ENCODE data around the gene PSEN1.

The PSEN1 gene

DNA sequence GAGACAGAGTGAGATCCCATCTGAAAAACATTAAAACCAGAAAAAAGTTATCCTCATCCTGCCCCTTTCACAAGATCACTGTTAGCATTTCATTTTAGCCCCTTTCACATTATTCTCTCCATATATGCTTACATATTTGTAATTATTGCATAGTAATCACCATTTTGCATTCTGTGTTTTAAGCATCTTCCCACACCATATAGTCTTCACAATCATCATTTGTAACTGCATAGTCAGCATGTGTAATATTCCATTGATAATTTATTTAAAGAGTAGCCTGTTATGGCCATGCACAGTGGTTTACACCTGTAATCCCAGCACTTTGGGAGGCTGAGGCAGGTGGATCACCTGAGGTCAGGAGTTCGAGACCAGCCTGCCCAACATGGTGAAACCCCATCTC is 112.8 kb downstream of the PSEN1 start:
- no peak overlapping the region for H3K4me3 ChIP-seq (ENCODE audit: low read depth, low read length)
- TF ChIP-seq MYC (IDR thresholded peaks at IDR 0.05; ENCODE audit: low read depth, low read length) (no peak), POLR2A (IDR thresholded peaks at IDR 0.05; ENCODE audit: extremely low read depth, insufficient read length) (no peak)
- TF ChIP-seq, protein P1, sequence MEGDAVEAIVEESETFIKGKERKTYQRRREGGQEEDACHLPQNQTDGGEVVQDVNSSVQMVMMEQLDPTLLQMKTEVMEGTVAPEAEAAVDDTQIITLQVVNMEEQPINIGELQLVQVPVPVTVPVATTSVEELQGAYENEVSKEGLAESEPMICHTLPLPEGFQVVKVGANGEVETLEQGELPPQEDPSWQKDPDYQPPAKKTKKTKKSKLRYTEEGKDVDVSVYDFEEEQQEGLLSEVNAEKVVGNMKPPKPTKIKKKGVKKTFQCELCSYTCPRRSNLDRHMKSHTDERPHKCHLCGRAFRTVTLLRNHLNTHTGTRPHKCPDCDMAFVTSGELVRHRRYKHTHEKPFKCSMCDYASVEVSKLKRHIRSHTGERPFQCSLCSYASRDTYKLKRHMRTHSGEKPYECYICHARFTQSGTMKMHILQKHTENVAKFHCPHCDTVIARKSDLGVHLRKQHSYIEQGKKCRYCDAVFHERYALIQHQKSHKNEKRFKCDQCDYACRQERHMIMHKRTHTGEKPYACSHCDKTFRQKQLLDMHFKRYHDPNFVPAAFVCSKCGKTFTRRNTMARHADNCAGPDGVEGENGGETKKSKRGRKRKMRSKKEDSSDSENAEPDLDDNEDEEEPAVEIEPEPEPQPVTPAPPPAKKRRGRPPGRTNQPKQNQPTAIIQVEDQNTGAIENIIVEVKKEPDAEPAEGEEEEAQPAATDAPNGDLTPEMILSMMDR (IDR thresholded peaks at IDR 0.05; ENCODE audit: low read depth, low read length), result no peak
- TF ChIP-seq, protein P2, sequence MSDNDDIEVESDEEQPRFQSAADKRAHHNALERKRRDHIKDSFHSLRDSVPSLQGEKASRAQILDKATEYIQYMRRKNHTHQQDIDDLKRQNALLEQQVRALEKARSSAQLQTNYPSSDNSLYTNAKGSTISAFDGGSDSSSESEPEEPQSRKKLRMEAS (IDR thresholded peaks at IDR 0.05; ENCODE audit: low read depth, low read length), result no peak
- DNase-seq (ENCODE audit: low read depth), result no peak

DNA sequence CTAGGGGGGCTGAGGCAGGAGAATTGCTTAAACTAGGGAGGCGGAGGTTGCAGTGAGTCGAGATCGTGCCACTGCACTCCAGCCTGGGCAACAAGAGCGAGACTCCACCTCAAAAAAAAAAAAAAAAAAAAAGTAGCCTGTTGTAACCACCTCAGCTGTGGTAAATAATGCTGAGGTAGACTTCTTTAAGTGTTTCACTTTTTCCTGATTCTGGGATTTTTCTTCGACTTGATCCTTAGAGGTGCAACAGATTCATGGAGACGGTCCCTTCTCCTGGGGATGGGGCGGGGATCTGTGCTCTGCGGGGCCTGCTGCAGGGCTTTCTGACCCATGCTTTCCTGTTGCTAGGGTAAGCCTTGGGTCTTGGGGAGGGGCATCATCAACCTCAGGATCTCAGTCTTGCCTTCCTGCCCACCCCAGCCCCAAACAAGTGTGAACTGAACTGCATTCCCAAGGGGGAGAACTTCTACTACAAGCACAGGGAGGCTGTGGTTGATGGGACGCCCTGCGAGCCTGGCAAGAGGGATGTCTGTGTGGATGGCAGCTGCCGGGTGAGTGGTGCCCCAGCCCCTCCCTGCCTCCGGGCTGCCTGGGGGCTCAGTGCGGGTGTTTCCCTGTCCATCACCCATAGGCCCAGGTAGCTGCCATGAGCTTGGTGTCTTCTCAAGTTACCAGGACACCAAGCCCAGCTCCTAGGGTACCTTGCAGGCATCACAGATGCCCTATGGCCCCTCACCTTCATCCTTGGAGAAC is 113.4 kb downstream of the PSEN1 start:
- TF ChIP-seq MYC (IDR thresholded peaks at IDR 0.05; ENCODE audit: low read depth, low read length) (no peak), POLR2A (IDR thresholded peaks at IDR 0.05; ENCODE audit: extremely low read depth, insufficient read length) (no peak)
- TF ChIP-seq, protein P1 (IDR thresholded peaks at IDR 0.05; ENCODE audit: low read depth, low read length), result no peak
- TF ChIP-seq, protein P2 (IDR thresholded peaks at IDR 0.05; ENCODE audit: low read depth, low read length), result no peak
- no peak for DNase-seq (ENCODE audit: low read depth)
- no peak overlapping the region for H3K4me3 ChIP-seq (ENCODE audit: low read depth, low read length)

DNA sequence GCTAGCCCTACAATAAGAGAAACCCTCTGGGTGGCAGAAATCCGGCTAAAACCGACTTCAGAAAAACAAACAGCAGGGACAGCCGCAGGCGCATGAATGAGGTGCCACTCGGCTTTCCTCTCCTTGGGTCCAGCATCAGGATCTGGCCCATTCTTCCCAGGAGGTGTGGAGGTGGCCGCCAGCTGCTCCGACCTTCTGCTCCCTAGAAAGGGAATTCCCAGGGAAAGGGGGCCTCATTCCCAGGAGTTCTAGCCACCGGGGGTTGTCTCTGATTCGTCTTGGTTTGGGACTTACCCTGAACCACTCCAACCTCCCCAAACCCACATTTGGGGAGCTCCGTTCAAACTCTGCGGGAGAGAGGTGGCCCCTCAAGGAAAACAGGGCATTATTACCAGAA is 114.0 kb downstream of the PSEN1 start:
- no peak overlapping the region for H3K4me3 ChIP-seq (ENCODE audit: low read depth, low read length)
- TF ChIP-seq MYC (IDR thresholded peaks at IDR 0.05; ENCODE audit: low read depth, low read length) (no peak), POLR2A (IDR thresholded peaks at IDR 0.05; ENCODE audit: extremely low read depth, insufficient read length) (no peak)
- TF ChIP-seq, protein P1 (IDR thresholded peaks at IDR 0.05; ENCODE audit: low read depth, low read length), result no peak
- TF ChIP-seq, protein P2 (IDR thresholded peaks at IDR 0.05; ENCODE audit: low read depth, low read length), result no peak
- DNase-seq (ENCODE audit: low read depth), result no peak

DNA sequence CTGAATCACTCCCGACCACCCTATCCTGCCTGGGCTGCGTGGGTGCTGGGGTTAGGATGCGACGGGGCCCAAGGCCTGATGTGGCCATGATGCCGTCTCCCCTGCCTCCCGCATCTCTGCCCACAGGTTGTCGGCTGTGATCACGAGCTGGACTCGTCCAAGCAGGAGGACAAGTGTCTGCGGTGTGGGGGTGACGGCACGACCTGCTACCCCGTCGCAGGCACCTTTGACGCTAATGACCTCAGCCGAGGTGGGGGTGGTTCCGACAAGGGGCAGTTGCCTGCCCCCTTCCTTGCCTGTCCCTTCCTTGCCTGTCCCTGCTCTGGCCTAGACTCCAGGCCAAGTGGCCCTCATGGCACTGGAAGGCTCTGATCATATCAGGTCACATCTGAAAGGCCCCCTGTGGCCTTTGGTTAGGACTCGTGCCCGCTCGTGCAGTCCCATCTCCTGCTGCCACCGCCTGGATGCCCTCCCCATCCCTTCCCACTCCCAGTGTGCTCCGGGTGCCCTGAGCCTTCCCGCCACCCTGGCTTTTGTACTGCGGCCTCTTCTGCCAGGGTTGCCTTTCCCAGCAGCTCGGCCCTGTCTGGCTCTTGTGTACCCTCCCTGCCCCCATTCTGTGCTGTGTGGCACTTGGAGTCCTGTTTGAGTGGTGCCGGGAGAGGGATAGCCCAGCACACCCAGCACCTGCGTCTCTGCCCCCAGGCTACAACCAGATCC is 114.6 kb downstream of the PSEN1 start:
- no peak for DNase-seq (ENCODE audit: low read depth)
- no peak for TF ChIP-seq POLR2A (IDR thresholded peaks at IDR 0.05; ENCODE audit: extremely low read depth, insufficient read length)
- H3K4me3 ChIP-seq (ENCODE audit: low read depth, low read length), result no peak overlapping the region

DNA sequence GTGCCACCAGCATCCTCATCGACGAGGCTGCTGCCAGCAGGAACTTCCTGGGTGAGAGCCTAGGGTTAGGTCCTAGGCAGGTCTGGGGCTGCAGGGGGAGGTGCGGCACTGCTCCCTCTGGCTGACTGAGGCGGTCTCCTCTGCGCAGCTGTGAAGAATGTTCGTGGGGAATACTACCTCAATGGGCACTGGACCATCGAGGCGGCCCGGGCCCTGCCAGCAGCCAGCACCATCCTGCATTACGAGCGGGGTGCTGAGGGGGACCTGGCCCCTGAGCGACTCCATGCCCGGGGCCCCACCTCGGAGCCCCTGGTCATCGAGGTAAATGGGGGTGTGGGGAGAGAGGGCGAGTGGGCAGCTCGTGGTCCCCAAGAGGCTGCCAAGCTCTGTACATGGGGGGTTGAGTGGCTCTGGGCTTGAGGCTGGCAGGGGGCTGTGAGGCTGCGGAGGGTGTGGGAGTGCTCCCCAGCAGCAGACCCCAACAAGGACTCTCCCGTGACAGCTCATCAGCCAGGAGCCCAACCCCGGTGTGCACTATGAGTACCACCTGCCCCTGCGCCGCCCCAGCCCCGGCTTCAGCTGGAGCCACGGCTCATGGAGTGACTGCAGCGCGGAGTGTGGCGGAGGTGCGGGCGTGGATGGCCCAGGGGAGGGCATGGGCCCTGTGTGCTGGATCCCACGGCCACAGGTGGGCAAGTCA is 115.4 kb downstream of the PSEN1 start:
- DNase-seq (ENCODE audit: low read depth), result no peak
- no peak overlapping the region for H3K4me3 ChIP-seq (ENCODE audit: low read depth, low read length)
- no peak for TF ChIP-seq MYC (IDR thresholded peaks at IDR 0.05; ENCODE audit: low read depth, low read length)
- TF ChIP-seq POLR2A (IDR thresholded peaks at IDR 0.05; ENCODE audit: extremely low read depth, insufficient read length), result no peak
- TF ChIP-seq, protein P2 (IDR thresholded peaks at IDR 0.05; ENCODE audit: low read depth, low read length), result no peak
- TF ChIP-seq, protein P1 (IDR thresholded peaks at IDR 0.05; ENCODE audit: low read depth, low read length), result no peak
